PFSK-1 (cell line): ENCODE data around the gene CEP290.

ENCODE experiments used
- FOXP2 ChIP-seq: optimal IDR thresholded peaks from 2 replicates; pipeline ENCODE3; 2011; ENCODE audit warnings: borderline replicate concordance, control low read depth, inconsistent platforms; ENCODE audit not compliant: insufficient read depth; ENCODE audit errors: extremely low read length, extremely low read depth
- POLR2AphosphoS5 ChIP-seq: IDR thresholded peaks from 2 replicates; pipeline ENCODE4 v1.6.1; 2012; ENCODE audit warnings: low read depth, mild to moderate bottlenecking, control low read depth, low read length, moderate library complexity
- SIN3A ChIP-seq: IDR thresholded peaks from 2 replicates; pipeline ENCODE4 v1.6.1; 2012; ENCODE audit warnings: mild to moderate bottlenecking, low read length, moderate library complexity, borderline replicate concordance; ENCODE audit not compliant: insufficient read depth
- TAF1 ChIP-seq: IDR thresholded peaks from 2 replicates; pipeline ENCODE4 v1.6.1; 2012; ENCODE audit warnings: low read length, control low read depth, borderline replicate concordance; ENCODE audit not compliant: insufficient read depth
- TF ChIP-seq, protein P1 (sequence below), 2 experiments: IDR thresholded peaks; 2 replicates each; pipeline versions ENCODE4 v1.6.1 to v1.8.0; 2011 to 2012; ENCODE audit warnings: low read depth in 2 of 2, low read length in 2 of 2, control low read depth in 1 of 2, inconsistent platforms in 1 of 2, mild to moderate bottlenecking in 1 of 2, moderate library complexity in 1 of 2; ENCODE audit not compliant: insufficient read depth in 1 of 2

The CEP290 gene

DNA sequence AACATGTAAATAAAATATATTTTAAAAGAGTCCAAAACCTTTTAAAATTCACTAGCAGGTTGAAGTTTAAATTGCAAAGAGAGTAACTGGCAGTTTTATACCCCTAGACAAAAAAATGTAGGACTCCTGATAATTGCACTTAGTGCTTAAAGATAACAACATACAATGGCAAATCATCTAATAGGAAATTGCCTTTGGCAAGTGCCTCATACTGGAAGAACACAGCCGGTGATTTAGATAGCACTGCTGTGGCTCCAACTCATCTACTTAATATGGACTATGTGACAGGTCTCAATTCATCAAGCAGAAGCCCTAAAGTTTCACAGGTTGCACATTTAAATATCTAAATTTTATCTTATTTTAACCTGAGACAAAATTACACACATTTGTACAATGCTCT lies 126.1 kb downstream of the CEP290 start:
- TF ChIP-seq POLR2AphosphoS5, result no peak
- TF ChIP-seq FOXP2, result no peak
- TF ChIP-seq SIN3A, result no peak
- TF ChIP-seq, protein P1, sequence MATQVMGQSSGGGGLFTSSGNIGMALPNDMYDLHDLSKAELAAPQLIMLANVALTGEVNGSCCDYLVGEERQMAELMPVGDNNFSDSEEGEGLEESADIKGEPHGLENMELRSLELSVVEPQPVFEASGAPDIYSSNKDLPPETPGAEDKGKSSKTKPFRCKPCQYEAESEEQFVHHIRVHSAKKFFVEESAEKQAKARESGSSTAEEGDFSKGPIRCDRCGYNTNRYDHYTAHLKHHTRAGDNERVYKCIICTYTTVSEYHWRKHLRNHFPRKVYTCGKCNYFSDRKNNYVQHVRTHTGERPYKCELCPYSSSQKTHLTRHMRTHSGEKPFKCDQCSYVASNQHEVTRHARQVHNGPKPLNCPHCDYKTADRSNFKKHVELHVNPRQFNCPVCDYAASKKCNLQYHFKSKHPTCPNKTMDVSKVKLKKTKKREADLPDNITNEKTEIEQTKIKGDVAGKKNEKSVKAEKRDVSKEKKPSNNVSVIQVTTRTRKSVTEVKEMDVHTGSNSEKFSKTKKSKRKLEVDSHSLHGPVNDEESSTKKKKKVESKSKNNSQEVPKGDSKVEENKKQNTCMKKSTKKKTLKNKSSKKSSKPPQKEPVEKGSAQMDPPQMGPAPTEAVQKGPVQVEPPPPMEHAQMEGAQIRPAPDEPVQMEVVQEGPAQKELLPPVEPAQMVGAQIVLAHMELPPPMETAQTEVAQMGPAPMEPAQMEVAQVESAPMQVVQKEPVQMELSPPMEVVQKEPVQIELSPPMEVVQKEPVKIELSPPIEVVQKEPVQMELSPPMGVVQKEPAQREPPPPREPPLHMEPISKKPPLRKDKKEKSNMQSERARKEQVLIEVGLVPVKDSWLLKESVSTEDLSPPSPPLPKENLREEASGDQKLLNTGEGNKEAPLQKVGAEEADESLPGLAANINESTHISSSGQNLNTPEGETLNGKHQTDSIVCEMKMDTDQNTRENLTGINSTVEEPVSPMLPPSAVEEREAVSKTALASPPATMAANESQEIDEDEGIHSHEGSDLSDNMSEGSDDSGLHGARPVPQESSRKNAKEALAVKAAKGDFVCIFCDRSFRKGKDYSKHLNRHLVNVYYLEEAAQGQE (IDR thresholded peaks at IDR 0.05; ENCODE audit: insufficient read depth in 1 of 2, low read depth in 2 of 2, low read length in 2 of 2), result no peak
- TF ChIP-seq TAF1, result no peak

DNA sequence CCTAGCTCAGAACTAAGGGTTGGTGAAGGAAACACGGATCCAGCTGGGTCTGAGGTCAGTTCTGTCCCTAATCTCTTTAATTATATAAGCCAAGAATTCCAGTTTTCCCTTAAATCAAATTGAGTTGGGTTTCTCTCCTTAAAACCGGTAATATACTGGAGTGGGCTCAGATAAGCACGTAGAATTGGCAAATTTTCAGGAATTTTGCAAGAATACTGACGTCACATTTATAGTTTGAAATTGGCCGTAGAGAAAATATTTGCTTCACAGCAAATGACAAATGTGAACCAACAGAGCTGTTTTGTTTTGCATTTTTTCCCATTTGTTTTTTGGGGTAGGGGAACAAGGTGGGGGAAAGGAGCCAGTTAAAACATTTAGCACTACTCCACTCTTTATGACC lies 130.1 kb downstream of the CEP290 start:
- no peak for TF ChIP-seq FOXP2
- TF ChIP-seq, protein P1 (IDR thresholded peaks at IDR 0.05; ENCODE audit: insufficient read depth in 1 of 2, low read depth in 2 of 2, low read length in 2 of 2), result no peak
- TF ChIP-seq TAF1, result no peak
- no peak for TF ChIP-seq SIN3A
- no peak for TF ChIP-seq POLR2AphosphoS5

DNA sequence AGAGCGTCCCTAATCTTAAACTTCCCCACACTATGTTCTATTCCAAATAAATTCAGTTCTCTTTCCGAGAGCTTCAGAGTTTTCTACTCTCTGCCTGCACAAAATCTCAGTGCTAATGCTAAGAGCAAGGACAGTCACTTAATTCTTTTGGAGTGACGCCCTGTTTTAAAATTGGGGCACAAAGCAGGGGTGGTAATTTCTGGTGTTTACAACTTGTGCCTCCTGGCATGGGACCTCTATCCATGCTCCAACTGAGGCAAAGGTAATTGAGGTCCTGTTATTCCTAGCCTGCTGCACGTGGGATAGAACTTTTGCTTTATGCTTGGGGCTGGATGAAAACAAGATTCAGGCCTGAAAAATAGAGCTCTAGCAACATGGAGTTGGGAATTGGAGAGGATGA lies 135.5 kb downstream of the CEP290 start:
- TF ChIP-seq, protein P1 (IDR thresholded peaks at IDR 0.05; ENCODE audit: insufficient read depth in 1 of 2, low read depth in 2 of 2, low read length in 2 of 2), result no peak
- no peak for TF ChIP-seq POLR2AphosphoS5

DNA sequence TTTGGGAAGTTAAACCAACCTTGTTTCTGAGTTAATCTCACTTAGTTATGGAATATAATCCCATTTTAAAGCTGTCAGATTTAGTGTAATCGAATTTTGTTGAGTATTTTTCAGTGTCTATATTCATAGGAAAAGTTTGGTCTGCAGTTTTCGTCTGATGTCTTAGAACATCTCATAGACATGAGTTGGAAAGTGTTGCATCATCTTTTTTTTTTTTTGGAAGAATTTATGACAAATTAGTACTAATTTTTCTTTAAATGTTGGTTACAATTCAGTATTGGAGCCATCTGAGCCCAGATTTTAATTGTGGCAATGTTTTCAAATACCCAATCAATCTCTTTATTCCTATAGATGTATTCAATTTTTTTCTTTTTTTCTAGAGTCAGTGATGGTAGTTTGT lies 140.6 kb downstream of the CEP290 start:
- TF ChIP-seq SIN3A (no peak), POLR2AphosphoS5 (no peak), TAF1 (no peak), FOXP2 (no peak)
- TF ChIP-seq, protein P1 (IDR thresholded peaks at IDR 0.05; ENCODE audit: insufficient read depth in 1 of 2, low read depth in 2 of 2, low read length in 2 of 2), result no peak
